ENCODE results near the gene RRBP1.
"Not testable (repeated sequence)": the region's sequence is repeated elsewhere in the genome, so short reads cannot be mapped to it uniquely, and the experiment has no call there.

The RRBP1 gene

GRCh38 chr20:17709361-17710293 is 27.6 kb upstream of the RRBP1 start:
- DNase-seq: no peak

GRCh38 chr20:17708675-17709360 is 26.8 kb upstream of the RRBP1 start:
- no peak for DNase-seq

- not testable (repeated sequence) for DNase-seq
These were observed 25.9 kb upstream of the RRBP1 start for GRCh38 chr20:17707951-17708350.

- no peak for DNase-seq
These were observed 24.6 kb upstream of the RRBP1 start for GRCh38 chr20:17706632-17707031.

GRCh38 chr20:17705916-17706315 is 23.9 kb upstream of the RRBP1 start:
- DNase-seq: no peak

- no peak for DNase-seq
These were observed 22.7 kb upstream of the RRBP1 start for GRCh38 chr20:17704589-17705317.

- no peak for DNase-seq
These were observed 19.8 kb upstream of the RRBP1 start for GRCh38 chr20:17701826-17702225.

- DNase-seq: no peak
These were observed 18.6 kb upstream of the RRBP1 start for GRCh38 chr20:17700637-17701036.

GRCh38 chr20:17699931-17700351 is 17.9 kb upstream of the RRBP1 start, which contains the start of gene BANF2:
Gene BANF2 (plus strand): TSS chr20:17699966. CDS start chr20:17725026, 25,060 bp downstream.
- DNase-seq: no peak

- DNase-seq: no peak
These were observed 16.3 kb upstream of the RRBP1 start for GRCh38 chr20:17698384-17698783.

GRCh38 chr20:17697171-17697570 is 15.1 kb upstream of the RRBP1 start:
- no peak for DNase-seq

GRCh38 chr20:17696287-17696686 is 14.2 kb upstream of the RRBP1 start:
- DNase-seq: no peak

- no peak for DNase-seq
These were observed 12.7 kb upstream of the RRBP1 start for GRCh38 chr20:17694767-17695166.

- DNase-seq: peak in 1 of 2 donors; percentile 13
These were observed 11.5 kb upstream of the RRBP1 start for GRCh38 chr20:17693444-17694001.

GRCh38 chr20:17691758-17692157 is 9.7 kb upstream of the RRBP1 start:
- DNase-seq: no peak

- no peak for DNase-seq
These were observed 8.1 kb upstream of the RRBP1 start for GRCh38 chr20:17690144-17690543.

GRCh38 chr20:17688965-17689364 is 6.9 kb upstream of the RRBP1 start:
- DNase-seq: no peak

- no peak for DNase-seq
These were observed 5.8 kb upstream of the RRBP1 start for GRCh38 chr20:17687800-17688199.

- DNase-seq: no peak
These were observed 3.1 kb upstream of the RRBP1 start for GRCh38 chr20:17685168-17685567.

GRCh38 chr20:17684077-17684888 is 2.2 kb upstream of the RRBP1 start:
- DNase-seq: no peak

- no peak for DNase-seq
These were observed 1.4 kb upstream of the RRBP1 start for GRCh38 chr20:17683218-17684076.

Data from hippocampal formation (tissue), 2 donors.